Activated B cell treated with CpG ODN at 0.5 μM for 24 hours (primary cell): ENCODE data around the gene MYBPH. TPM values are rescaled to one million over a fixed set of nuclear protein-coding genes. Genes with fewer than 3 reads are reported as not detected.

Source experiments
- ATAC-seq: fragments of 200-7000 bp; cut with Tn5 transposase; one replicate; pipeline ENCODE4 v1.10.0; 2021; ENCODE audit warnings: low read depth, mild to moderate bottlenecking, moderate library complexity
- CTCF ChIA-PET: fragments of 350-600 bp; sonication (Branson Sonifier 250); formaldehyde crosslinking; loops from one replicate; lab custom pipeline; 2021; ENCODE audit warnings: antibody characterized with exemption; lab: Charles Lee
- POLR2A ChIA-PET: fragments of 350-600 bp; sonication (Branson Sonifier 250); formaldehyde crosslinking; loops from one replicate; lab custom pipeline; 2021; ENCODE audit warnings: antibody characterized with exemption; lab: Charles Lee
- DNase-seq: peaks from one replicate; pipeline ENCODE4 v3.0.0; 2022
- H3K27ac Mint-ChIP-seq: one replicate; pipeline ENCODE4 v1.8.0; 2020; ENCODE audit warnings: mixed read lengths
- H3K27me3 Mint-ChIP-seq: one replicate; pipeline ENCODE4 v1.8.0; 2021; ENCODE audit warnings: mixed read lengths
- H3K36me3 Mint-ChIP-seq: one replicate; pipeline ENCODE4 v1.8.0; 2021; ENCODE audit warnings: low read depth, mixed read lengths
- H3K4me1 Mint-ChIP-seq: one replicate; pipeline ENCODE4 v1.8.0; 2021; ENCODE audit warnings: mixed read lengths
- H3K4me3 Mint-ChIP-seq: one replicate; pipeline ENCODE4 v1.8.0; 2020; ENCODE audit warnings: mild to moderate bottlenecking, mixed read lengths
- H3K9me3 Mint-ChIP-seq: one replicate; pipeline ENCODE4 v1.8.0; 2020; ENCODE audit warnings: mixed read lengths
- CTCF ChIP-seq: fragments of 200-600 bp; IDR thresholded peaks from one replicate; pipeline ENCODE4 v1.8.0; 2022; ENCODE audit warnings: antibody characterized with exemption, mild to moderate bottlenecking
- intact Hi-C: fragments of 100-400 bp; cut with micrococcal nuclease; formaldehyde crosslinking; loops from one replicate; pipeline ENCODE4 v1.15.1; 2024
- total RNA-seq: library from RNA; stranded (reverse); gene quantifications from 2 replicates; pipeline ENCODE4 v1.2.3, GENCODE V29; 2022

The MYBPH gene
- total RNA-seq, 1 donor from 2014 or later = not detected

GRCh38 chr1:203177036-203177405 lies 1.4 kb upstream of the MYBPH start:
- DNase-seq (no peak), ATAC-seq (no peak)
- no peaks in the 10 kb centered on the region for H3K9me3 Mint-ChIP-seq
- H3K36me3 Mint-ChIP-seq = no peaks in the 10 kb centered on the region
- H3K27me3 Mint-ChIP-seq = peaks cover 20% of the 10 kb centered on the region
- no peak overlapping the region for H3K4me3 Mint-ChIP-seq
- H3K27ac Mint-ChIP-seq = no peak overlapping the region
- CTCF ChIA-PET = no interaction called here
- peaks cover 6% of the 10 kb centered on the region for H3K4me1 Mint-ChIP-seq
- POLR2A ChIA-PET = no interaction called here
- intact Hi-C loops = no loop called here
- no peak for TF ChIP-seq CTCF

GRCh38 chr1:203176273-203177035 lies 828 bp upstream of the MYBPH start:
- ChIA-PET POLR2A (no interaction called here), CTCF (no interaction called here)
- no peaks in the 10 kb centered on the region for H3K9me3 Mint-ChIP-seq
- peaks cover 6% of the 10 kb centered on the region for H3K4me1 Mint-ChIP-seq
- no peak for DNase-seq
- intact Hi-C loops = no loop called here
- no peak for ATAC-seq
- H3K4me3 Mint-ChIP-seq = no peak overlapping the region
- H3K27me3 Mint-ChIP-seq = peaks cover 20% of the 10 kb centered on the region
- no peak for TF ChIP-seq CTCF
- no peaks in the 10 kb centered on the region for H3K36me3 Mint-ChIP-seq
- H3K27ac Mint-ChIP-seq = no peak overlapping the region

- Mint-ChIP-seq H3K27ac (no peak overlapping the region), H3K4me1 (peaks cover 6% of the 10 kb centered on the region), H3K36me3 (no peaks in the 10 kb centered on the region), H3K4me3 (no peak overlapping the region), H3K9me3 (no peaks in the 10 kb centered on the region), H3K27me3 (peaks cover 20% of the 10 kb centered on the region)
- ChIA-PET CTCF (no interaction called here), POLR2A (no interaction called here)
- TF ChIP-seq CTCF = no peak
- DNase-seq (no peak), ATAC-seq (no peak)
- intact Hi-C loops = no loop called here
Measured at GRCh38 chr1:203175827-203176241, 208 bp upstream of the MYBPH start.

- CTCF ChIA-PET = no interaction called here
- no peak for TF ChIP-seq CTCF
- peaks cover 6% of the 10 kb centered on the region for H3K4me1 Mint-ChIP-seq
- POLR2A ChIA-PET = no interaction called here
- no peaks in the 10 kb centered on the region for H3K36me3 Mint-ChIP-seq
- H3K27ac Mint-ChIP-seq = no peak overlapping the region
- no peaks in the 10 kb centered on the region for H3K9me3 Mint-ChIP-seq
- ATAC-seq (no peak), DNase-seq (no peak)
- no peak overlapping the region for H3K4me3 Mint-ChIP-seq
- intact Hi-C loops = no loop called here
- peaks cover 18% of the 10 kb centered on the region for H3K27me3 Mint-ChIP-seq
Measured at GRCh38 chr1:203174324-203174985, 1.2 kb downstream of the MYBPH start.

GRCh38 chr1:203173566-203173965 lies 2.1 kb downstream of the MYBPH start:
- H3K27ac Mint-ChIP-seq = no peak overlapping the region
- H3K4me3 Mint-ChIP-seq = no peak overlapping the region
- no peaks in the 10 kb centered on the region for H3K9me3 Mint-ChIP-seq
- ATAC-seq (peak; percentile 93), DNase-seq (peak; percentile 32)
- intact Hi-C loops = no loop called here
- CTCF ChIA-PET = no interaction called here
- POLR2A ChIA-PET = no interaction called here
- peaks cover 16% of the 10 kb centered on the region for H3K27me3 Mint-ChIP-seq
- no peaks in the 10 kb centered on the region for H3K36me3 Mint-ChIP-seq
- peaks cover 8% of the 10 kb centered on the region for H3K4me1 Mint-ChIP-seq
- TF ChIP-seq CTCF = no peak
